SKM-1 (cell line): ENCODE measurements around the gene GABPB1.
A peak's percentile ranks its signal among the peaks of the same experiment; 100 is the strongest.

Experiments
- DNase-seq: peaks from one replicate; lab custom pipeline; 2025; ENCODE audit not compliant: unreplicated experiment; lab: John Stamatoyannopoulos, UW

GABPB1 gene

DNA sequence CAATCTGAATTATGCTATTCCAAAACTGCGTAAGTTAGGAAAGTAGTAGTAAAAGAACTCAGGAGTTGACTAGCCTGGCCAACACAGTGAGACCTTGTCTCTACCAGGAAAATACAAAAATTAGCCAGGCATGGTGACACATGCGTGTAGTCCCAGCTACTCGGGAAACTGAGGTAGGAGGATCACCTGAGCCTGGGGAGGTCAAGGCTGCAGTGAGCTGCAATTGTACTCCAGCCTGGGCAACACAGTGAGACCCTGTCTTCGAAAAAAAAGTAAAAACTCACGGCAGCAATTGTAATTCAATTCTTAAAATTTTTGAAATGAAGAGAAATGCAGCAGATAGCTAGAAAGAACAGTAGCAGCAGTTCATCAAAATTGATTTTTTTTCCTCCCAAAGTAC is 9.7 kb downstream of the GABPB1 start:
- no peak for DNase-seq

DNA sequence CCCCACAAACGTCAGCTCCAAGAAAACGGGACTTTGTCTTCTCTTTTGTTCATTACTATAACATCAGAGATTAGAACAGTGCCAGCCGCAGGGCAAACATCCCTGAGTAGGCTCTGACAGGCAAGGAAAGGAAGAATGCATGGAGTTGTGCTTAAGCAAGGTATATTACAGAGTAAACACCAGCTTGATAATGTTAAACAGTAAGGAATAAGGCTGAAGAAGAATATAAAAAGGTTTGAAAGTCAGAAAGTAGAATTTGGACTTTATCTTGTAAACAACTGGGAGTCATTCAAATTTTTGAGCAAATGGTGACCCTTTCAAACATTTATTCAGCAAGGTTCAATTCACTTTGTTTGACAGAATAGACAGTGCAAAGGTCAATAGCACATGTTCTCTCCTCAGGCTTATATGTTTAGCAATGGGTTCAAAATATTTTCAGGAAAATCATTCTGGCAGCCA is 11.0 kb downstream of the GABPB1 start:
- no peak for DNase-seq

DNA sequence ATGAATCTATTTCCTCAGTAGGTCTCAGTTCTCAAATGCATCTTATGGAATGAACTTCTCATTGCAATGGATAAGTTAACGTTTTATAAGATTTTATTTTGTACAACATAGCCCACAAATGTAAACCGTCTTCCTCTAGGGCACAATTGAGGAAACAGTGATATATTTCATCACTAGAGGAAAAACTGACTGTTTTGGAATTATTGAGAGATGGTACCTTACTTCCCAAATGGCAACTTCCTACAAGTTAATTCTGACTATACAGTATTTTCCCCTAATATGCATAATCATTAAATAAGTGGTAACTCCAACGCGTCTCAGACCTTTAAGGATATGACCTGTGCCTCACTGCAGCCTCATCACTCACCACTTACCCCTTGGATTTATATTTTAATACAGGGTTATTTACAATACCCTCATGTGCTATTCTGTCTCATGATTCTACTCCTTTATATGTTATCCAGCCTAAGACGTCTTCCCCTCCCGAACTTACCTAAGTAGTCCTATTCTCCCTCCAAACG is 13.3 kb downstream of the GABPB1 start:
- DNase-seq = no peak

DNA sequence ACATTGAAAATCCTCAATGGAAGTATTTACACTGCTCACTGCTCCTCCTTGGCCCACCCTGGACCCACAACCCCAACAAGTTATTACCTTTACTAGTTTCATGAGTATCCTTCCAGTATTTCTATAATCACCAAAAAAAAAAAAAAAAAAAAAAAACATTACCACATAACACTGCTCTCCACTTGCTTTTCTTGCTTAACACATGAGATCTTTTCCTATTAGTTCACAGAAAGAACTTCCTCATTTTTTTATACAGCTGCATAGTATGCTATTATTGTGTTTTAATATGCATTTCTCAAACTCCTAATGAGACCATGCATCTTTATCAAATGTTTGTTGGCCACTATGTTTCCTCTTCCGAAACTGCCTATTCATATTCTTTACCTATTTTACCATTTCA is 14.6 kb downstream of the GABPB1 start:
- DNase-seq = peak; percentile 71

DNA sequence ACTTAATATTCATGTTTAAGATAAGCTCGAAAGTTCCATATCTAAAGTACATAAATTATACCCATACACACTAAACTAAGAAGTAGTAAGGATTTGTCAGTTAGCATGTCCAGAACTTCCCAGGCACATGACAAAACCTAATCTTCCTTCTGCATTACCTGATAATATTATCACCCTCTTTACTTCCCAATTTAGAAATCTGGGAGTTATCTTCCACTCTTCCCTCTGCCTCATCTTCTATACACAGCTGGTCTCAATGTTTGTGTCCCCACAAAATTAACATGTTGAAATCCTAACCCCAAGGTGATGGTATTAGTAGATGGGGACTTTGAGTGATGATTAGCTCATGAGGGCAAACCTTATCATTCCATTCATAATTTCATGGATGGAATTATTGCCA is 15.3 kb downstream of the GABPB1 start:
- DNase-seq = no peak

DNA sequence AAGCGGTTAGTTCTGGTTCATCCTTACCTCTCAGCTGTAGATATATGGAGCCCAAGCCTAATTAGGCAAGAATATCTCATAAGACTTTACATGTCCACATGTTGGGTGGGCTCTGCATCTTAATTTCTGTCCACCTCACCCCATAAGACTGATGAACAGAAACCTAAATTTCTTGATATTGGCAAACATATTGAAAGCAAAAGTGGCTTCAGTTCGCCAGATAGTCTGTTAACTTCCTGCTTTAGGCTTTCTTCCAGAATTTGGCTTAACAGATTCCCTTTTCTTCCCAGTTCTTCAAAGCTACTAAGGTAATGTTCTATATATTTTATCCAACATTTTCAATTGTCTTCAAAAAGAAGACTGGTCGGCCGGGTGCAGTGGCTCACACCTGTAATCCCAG is 19.7 kb downstream of the GABPB1 start:
- DNase-seq = no peak

GRCh38 chr15:50333229-50333628 is 21.8 kb downstream of the GABPB1 start:
- DNase-seq = no peak

- DNase-seq = no peak
These were observed 24.1 kb downstream of the GABPB1 start for GRCh38 chr15:50330921-50331320.

DNA sequence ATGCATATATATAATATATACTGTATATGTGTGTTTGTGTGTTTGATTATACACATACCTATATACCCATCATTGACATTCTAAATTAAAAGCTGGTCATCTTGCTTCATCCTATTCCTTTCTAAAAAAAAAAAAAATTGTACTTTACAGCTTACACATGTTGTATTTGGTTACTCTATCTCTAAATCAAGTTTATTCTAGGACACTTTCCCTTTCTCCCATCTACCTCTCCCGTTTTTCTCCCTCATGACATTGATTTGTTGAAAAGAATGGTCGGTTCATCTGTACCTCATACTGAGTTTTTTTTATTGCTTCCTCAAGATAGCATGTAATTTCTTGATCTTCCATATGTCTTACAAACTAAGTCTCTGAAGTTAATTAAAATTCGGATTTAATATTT is 26.9 kb downstream of the GABPB1 start:
- no peak for DNase-seq

- no peak for DNase-seq
These were observed 33.3 kb downstream of the GABPB1 start for GRCh38 chr15:50321680-50322210.

DNA sequence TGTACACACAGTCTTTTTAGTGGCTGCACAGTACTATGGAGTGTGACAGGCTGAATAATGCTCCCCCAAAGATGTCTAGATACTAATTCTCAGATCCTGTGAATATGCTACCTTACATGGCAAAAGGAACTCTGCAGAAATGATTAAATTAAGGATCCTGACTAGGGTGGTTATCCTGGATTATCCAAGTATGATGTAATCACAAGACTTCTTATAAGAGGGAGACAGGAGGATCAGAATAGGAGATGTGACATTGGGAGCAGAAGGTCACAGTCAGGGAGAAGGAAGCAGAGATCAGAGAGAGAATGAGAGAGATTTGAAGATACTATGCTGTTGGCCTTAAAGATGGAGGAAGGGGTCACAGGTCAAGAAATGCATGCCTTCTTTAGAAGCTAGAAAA is 34.5 kb downstream of the GABPB1 start:
- DNase-seq = no peak

DNA sequence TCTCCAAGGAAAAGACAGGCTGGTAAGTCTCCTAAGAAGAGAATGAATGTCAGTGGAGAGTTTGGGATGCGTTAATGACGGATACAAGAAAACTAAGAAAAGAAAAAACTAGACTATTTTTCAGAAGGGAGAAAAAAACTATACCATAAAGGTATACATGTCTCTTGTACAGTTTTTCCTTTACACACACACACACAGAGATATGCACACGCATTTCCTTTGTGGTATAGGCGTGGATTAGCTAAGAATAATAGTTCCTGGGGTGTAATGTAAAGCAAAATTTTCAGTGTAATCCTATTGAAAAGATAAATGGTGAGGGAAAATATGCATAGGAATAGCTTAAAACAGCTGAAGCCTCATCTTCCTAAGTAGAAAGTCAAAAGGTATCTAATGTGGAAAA is 36.3 kb downstream of the GABPB1 start:
- no peak for DNase-seq

GRCh38 chr15:50315814-50316630 is 39.0 kb downstream of the GABPB1 start:
- peak; percentile 27 for DNase-seq

DNA sequence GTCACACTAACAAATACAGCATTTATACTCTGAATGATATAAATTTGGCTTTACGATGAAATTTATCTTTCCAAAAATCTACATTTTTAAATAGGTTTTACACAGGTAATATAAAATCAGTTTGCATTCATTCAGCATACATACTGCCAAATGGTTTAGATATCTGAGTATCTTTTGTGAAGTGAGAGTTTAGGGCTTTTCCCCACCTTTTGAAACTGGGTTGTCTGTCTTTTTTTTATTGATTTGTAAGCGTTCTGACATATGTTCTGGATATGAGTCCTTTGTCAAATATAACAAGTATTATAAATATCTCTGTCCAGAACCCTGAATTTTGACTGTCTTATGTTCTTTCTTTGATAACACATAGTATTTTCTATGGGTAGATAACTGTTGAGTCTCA is 42.4 kb downstream of the GABPB1 start:
- DNase-seq = no peak

DNA sequence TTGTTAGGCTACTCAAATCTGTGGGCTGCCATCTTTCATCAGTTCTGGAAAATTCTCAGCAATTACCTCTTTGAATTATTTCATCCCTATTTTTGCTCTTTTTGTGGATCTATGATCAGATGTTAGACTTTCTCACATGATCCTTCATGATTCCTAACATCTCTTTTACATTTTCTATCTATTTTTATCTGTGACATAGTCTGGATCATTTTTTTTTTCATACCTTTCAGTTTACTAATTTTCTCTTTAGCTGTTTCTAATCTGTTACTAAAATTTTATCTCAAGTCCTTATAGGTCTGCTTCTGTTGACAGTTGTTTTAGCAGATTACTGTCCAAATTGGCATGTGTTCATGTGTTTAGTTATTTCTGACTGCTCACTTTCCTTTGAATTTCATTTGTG is 47.2 kb downstream of the GABPB1 start:
- DNase-seq = no peak

GRCh38 chr15:50304836-50305235 is 50.2 kb downstream of the GABPB1 start:
- no peak for DNase-seq

GRCh38 chr15:50302581-50302980 is 52.4 kb downstream of the GABPB1 start:
- no peak for DNase-seq

DNA sequence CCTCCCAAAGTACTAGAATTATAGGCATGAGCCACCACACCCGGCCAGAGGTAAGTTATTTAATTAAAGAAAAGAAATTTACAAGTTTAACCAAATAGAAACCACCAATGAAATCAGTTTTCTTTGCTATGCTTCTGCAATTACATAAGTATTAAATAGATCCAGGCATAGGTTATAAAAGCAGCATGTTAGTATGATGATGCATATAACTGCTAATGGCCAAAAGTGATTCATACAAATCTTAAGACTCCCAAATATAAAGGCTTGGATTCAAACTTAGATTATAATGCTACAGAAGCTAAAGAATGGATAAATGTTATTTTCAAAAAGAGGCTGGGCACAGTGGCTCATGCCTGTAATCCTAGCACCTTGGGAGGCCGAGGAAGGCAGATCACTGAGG is 56.7 kb downstream of the GABPB1 start:
- no peak for DNase-seq

DNA sequence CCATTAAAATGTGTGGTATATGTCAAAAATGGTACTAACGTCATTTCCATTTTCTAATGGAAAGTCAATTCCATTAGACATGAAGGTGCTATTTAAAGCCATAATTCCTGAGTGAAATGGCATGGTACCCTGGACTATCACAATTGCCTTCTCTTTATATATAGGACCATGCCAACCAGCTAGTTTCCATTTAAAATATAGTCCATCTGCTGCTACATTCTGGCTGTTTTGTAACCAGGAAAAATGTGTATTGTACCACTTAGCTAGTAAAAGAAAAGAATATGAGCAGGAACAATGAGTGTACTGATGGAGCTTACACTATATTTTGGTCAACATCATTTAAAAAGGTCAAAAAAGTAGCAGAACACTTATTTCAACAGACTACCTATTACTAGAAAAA is 59.0 kb downstream of the GABPB1 start:
- no peak for DNase-seq

DNA sequence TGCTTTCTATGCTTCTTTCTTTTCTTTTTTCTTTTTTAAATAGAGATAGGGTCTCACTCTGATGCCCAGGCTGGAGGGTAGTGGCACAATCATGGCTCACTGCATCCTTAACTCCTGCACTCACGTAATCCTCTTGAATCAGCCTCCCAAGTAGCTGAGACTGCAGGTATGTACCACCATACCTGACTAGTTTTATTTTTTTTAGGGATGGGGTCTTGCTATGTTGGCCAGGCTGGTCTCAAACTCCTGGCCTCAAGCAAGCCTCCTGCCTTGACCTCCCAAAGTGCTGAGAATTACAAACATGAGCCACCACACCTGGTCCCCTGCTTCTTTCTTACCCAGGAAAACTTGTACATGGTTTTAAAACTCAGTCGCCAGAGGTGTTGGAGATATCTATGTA is 65.2 kb downstream of the GABPB1 start:
- DNase-seq = no peak

DNA sequence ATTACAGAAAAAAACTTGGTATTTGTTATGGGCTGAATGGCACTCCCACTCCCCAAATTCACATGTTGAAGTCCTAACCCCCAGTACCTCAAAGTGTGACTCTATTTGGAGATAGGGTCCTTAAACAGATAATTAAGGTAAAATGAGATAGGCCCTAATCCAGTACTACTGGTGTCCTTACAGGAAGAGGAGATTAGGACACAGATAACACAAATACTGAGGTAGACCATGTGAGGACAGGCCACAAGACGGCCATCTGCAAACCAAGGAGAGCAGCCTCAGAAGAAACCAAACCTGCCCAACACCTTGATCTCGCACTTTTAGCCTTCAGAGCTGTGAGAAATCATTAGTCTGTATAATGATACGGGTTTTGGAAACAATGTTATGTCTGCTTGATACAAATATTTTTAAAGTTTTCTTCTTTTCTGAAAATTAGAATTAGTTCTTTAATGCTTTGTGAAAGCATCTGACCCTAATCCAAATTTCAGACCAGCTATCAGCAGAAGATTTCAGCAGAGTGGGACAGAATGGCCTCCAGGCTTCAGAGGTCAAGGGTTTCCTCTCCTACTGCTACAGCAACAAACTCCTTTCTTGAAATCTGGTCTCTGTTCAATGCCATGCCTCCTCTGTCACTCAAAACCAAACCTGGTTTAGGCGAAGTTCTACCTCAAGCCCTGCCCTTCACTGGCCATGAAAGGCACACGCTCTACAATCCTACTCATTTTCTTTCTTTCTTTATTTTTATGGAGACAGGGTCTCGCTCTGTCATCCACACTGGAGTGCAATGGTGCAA is 67.5 kb downstream of the GABPB1 start:
- no peak for DNase-seq

DNA sequence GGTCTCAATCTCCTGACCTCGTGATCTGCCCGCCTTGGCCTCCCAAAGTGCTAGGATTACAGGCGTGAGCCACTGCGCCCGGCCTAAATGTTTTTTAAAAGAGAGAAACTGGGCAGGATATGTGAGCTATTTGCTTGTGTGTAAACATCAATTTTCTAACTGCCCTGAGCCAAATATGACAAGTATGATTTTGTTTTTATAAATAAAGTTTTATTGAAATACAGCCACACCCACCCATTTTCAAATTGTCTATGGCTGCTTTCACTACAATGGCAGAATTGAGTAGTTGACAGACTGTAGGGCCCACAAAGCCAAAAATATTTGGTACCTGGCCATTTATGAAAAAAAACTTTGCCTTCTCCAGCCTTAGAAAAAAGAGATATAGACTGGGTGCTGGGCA is 73.6 kb downstream of the GABPB1 start:
- no peak for DNase-seq
